K562 (cell line): Measurements from ENCODE around the gene CIAO1. TPM values are rescaled to one million over a fixed set of nuclear protein-coding genes. Genes with fewer than 3 reads are reported as not detected.
A peak's percentile ranks its signal among the peaks of the same experiment; 100 is the strongest.

Source experiments
- CLOCK ChIP-seq: fragments of 250-450 bp; sonication (Bioruptor Pico); IDR thresholded peaks from 2 replicates; pipeline ENCODE4 v1.4.0; 2020; ENCODE audit warnings: mild to moderate bottlenecking, moderate library complexity, borderline replicate concordance
- FOSL1 ChIP-seq: fragments of 200-800 bp; sonication (Bioruptor generic); conservative IDR thresholded peaks from 2 replicates; pipeline ENCODE4 v1.6.1; 2016; ENCODE audit warnings: missing genetic modification characterization, missing compliant biosample characterization
- HCFC1 ChIP-seq: IDR thresholded peaks from 2 replicates; pipeline ENCODE4 v1.6.1; 2012; ENCODE audit warnings: low read depth, low read length, improper control_type of control experiment
- MXI1 ChIP-seq: IDR thresholded peaks from 2 replicates; pipeline ENCODE4 v1.6.1; 2011; ENCODE audit warnings: low read depth, mild to moderate bottlenecking, improper control_type of control experiment, low read length
- NBN ChIP-seq: fragments of 450-650 bp; IDR thresholded peaks from 2 replicates; pipeline ENCODE4 v1.6.1; 2016; ENCODE audit warnings: low read depth, mild to moderate bottlenecking
- NCOA1 ChIP-seq: fragments of 450-650 bp; IDR thresholded peaks from 2 replicates; pipeline ENCODE4 v1.6.1; 2016; ENCODE audit warnings: low read depth
- REST ChIP-seq, 2 experiments: fragments of 450-650 bp; formaldehyde crosslinking in 1 of 2; IDR thresholded peaks; 2 replicates each; pipeline versions ENCODE4 v1.4.0 to v1.6.1; 2014 to 2020; ENCODE audit warnings: mild to moderate bottlenecking in 2 of 2, borderline replicate concordance in 1 of 2, low read depth in 1 of 2
- THAP7 ChIP-seq: fragments of 250-450 bp; sonication (Bioruptor Pico); IDR thresholded peaks from 2 replicates; pipeline ENCODE4 v1.5.0; 2021
- polyA plus RNA-seq, 8 experiments: library from polyadenylated mRNA; depleted of rRNA in 4 of 8; stranded (reverse) in 5 of 8; unstranded in 3 of 8; fragments of >200 nt; fragmentation: Nextera tagmentation in 2 of 8; fragmentation: Illumina TruSeq in 1 of 8; extraction: Ambion mirVana in 2 of 8; extraction: Trizol in 1 of 8; gene quantifications; 2 replicates each; pipeline versions ENCODE4 v1.2.1 to v1.2.3, GENCODE V29; 2011 to 2014; ENCODE audit warnings: inconsistent platforms in 1 of 8, missing spikeins in 1 of 8
- total RNA-seq, 7 experiments: library from RNA; depleted of rRNA in 6 of 7; stranded (reverse); fragments of >200 nt in 6 of 7; fragmentation: Illumina TruSeq in 2 of 7; extraction: Trizol in 2 of 7; gene quantifications; 2 replicates each; pipeline versions ENCODE4 v1.2.1 to v1.2.3, GENCODE V29; 2011 to 2021; ENCODE audit warnings: low replicate concordance in 1 of 7
- TF ChIP-seq, protein P1 (sequence below): sonication (generic); formaldehyde crosslinking; IDR thresholded peaks from 2 replicates; pipeline ENCODE4 v1.8.1; 2023; ENCODE audit warnings: mild to moderate bottlenecking, missing genetic modification reagents
- TF ChIP-seq, protein P2 (sequence below): fragments of 250-450 bp; sonication (Bioruptor Pico); IDR thresholded peaks from 2 replicates; pipeline ENCODE4 v1.5.1; 2021; ENCODE audit warnings: mild to moderate bottlenecking

The CIAO1 gene
- total and polyA plus RNA-seq, 9 of the 15 experiments (the other 6 are each of a cell fraction or from before 2014, with no cell fraction given) = 11.4 to 156 (median 92.8) TPM

GRCh38 chr2:96265840-96266679 lies at the start of gene CIAO1, which contains the start of gene TMEM127 (continued):
- no peak for TF ChIP-seq REST (IDR thresholded peaks at IDR 0.05; ENCODE audit: borderline replicate concordance)
- no peak for TF ChIP-seq REST (CRISPR knock-in tag; IDR thresholded peaks at IDR 0.05; ENCODE audit: low read depth)
- peak; percentile 98 for TF ChIP-seq HCFC1
- TF ChIP-seq, protein P1, sequence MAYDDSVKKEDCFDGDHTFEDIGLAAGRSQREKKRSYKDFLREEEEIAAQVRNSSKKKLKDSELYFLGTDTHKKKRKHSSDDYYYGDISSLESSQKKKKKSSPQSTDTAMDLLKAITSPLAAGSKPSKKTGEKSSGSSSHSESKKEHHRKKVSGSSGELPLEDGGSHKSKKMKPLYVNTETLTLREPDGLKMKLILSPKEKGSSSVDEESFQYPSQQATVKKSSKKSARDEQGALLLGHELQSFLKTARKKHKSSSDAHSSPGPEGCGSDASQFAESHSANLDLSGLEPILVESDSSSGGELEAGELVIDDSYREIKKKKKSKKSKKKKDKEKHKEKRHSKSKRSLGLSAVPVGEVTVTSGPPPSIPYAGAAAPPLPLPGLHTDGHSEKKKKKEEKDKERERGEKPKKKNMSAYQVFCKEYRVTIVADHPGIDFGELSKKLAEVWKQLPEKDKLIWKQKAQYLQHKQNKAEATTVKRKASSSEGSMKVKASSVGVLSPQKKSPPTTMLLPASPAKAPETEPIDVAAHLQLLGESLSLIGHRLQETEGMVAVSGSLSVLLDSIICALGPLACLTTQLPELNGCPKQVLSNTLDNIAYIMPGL (CRISPR knock-in tag) = peak; percentile 80; the same call in 1 of the 2 replicates
- peak; percentile 59; the same call in 1 of the 2 replicates for TF ChIP-seq NCOA1
- TF ChIP-seq NBN = peak; percentile 45; the same call in 1 of the 2 replicates
- no peak for TF ChIP-seq CLOCK
- peak; percentile 30 for TF ChIP-seq FOSL1 (tag)
- TF ChIP-seq, protein P2, sequence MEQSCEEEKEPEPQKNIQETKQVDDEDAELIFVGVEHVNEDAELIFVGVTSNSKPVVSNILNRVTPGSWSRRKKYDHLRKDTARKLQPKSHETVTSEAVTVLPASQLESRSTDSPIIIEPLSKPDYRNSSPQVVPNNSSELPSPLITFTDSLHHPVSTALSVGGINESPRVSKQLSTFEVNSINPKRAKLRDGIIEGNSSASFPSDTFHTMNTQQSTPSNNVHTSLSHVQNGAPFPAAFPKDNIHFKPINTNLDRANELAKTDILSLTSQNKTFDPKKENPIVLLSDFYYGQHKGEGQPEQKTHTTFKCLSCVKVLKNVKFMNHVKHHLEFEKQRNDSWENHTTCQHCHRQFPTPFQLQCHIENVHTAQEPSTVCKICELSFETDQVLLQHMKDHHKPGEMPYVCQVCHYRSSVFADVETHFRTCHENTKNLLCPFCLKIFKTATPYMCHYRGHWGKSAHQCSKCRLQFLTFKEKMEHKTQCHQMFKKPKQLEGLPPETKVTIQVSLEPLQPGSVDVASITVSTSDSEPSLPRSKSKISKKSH (CRISPR knock-in tag) = no peak
- TF ChIP-seq MXI1 = peak; percentile 48; the same call in 1 of the 2 replicates
- TF ChIP-seq THAP7 (CRISPR knock-in tag) = no peak
